GM12891 (cell line): Measurements from ENCODE around the gene TEKT4.
"Not testable (repeated sequence)": the region's sequence is repeated elsewhere in the genome, so short reads cannot be mapped to it uniquely, and the experiment has no call there.

Experiments used
- PAX5 ChIP-seq: IDR thresholded peaks from 2 replicates; pipeline ENCODE4 v1.6.1; 2011; ENCODE audit warnings: low read length, moderate library complexity, mild to moderate bottlenecking; ENCODE audit not compliant: insufficient read depth, severe bottlenecking
- SPI1 ChIP-seq: IDR thresholded peaks from 2 replicates; pipeline ENCODE4 v1.6.1; 2011; ENCODE audit warnings: low read depth, low read length, control low read depth

GRCh38 chr2:94839224-94839623 is 32.0 kb upstream of the TEKT4 start:
- not testable (repeated sequence) for TF ChIP-seq PAX5, SPI1
